ENCODE measurements around the gene UBE2E2.

The UBE2E2 gene

GRCh38 chr3:23481616-23482278 is 278.6 kb downstream of the UBE2E2 start:
- TF ChIP-seq CTCF (IDR thresholded peaks at IDR 0.05; ENCODE audit: insufficient read depth, low read depth, low read length, missing control alignments) = no peak
- no peak for DNase-seq (ENCODE audit: low read depth)
- H3K4me3 ChIP-seq (ENCODE audit: low read length) = no peak overlapping the region

- H3K4me3 ChIP-seq (ENCODE audit: low read length) = no peak overlapping the region
- TF ChIP-seq CTCF (IDR thresholded peaks at IDR 0.05; ENCODE audit: insufficient read depth, low read depth, low read length, missing control alignments) = no peak
- no peak for DNase-seq (ENCODE audit: low read depth)
Measured at GRCh38 chr3:23484386-23484785, 281.3 kb downstream of the UBE2E2 start.

GRCh38 chr3:23485922-23486321 is 282.8 kb downstream of the UBE2E2 start:
- no peak for TF ChIP-seq CTCF (IDR thresholded peaks at IDR 0.05; ENCODE audit: insufficient read depth, low read depth, low read length, missing control alignments)
- H3K4me3 ChIP-seq (ENCODE audit: low read length) = no peak overlapping the region
- DNase-seq (ENCODE audit: low read depth) = no peak

GRCh38 chr3:23487015-23487414 is 283.9 kb downstream of the UBE2E2 start:
- H3K4me3 ChIP-seq (ENCODE audit: low read length) = no peak overlapping the region
- no peak for TF ChIP-seq CTCF (IDR thresholded peaks at IDR 0.05; ENCODE audit: insufficient read depth, low read depth, low read length, missing control alignments)
- no peak for DNase-seq (ENCODE audit: low read depth)

GRCh38 chr3:23488618-23489017 is 285.5 kb downstream of the UBE2E2 start:
- no peak for DNase-seq (ENCODE audit: low read depth)
- no peak overlapping the region for H3K4me3 ChIP-seq (ENCODE audit: low read length)
- no peak for TF ChIP-seq CTCF (IDR thresholded peaks at IDR 0.05; ENCODE audit: insufficient read depth, low read depth, low read length, missing control alignments)

- no peak overlapping the region for H3K4me3 ChIP-seq (ENCODE audit: low read length)
- no peak for TF ChIP-seq CTCF (IDR thresholded peaks at IDR 0.05; ENCODE audit: insufficient read depth, low read depth, low read length, missing control alignments)
- no peak for DNase-seq (ENCODE audit: low read depth)
Measured at GRCh38 chr3:23489300-23490158, 286.4 kb downstream of the UBE2E2 start.
